ENCODE results near the gene PPP1R8.
"Not testable (repeated sequence)": the region's sequence is repeated elsewhere in the genome, so short reads cannot be mapped to it uniquely, and the experiment has no call there.

PPP1R8 gene

DNA sequence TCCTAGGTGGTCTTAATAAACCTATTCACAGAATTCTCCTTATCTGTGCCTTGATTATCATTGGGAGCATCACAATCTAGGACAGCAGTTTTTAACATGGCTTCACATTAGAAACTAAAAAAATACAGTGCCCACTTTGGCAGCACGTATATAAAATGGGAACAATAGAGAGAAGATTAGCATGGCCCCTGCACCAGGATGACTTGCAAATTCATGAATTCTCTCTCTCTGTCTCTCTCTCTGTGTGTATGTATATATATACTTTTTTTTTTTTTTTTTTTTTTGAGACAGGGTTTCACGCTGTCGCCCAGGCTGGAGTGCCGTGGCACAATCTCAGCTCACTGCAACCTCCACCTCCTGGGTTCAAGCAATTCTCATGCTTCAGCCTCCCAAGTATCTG, 6.2 kb upstream of the PPP1R8 start:
- H3K9me3 Mint-ChIP-seq: no peaks in the 10 kb centered on the region
- no peaks in the 10 kb centered on the region for H3K4me1 Mint-ChIP-seq
- no peak overlapping the region for H3K4me3 Mint-ChIP-seq
- H3K27ac Mint-ChIP-seq: no peak overlapping the region
- peaks cover 12% of the 10 kb centered on the region for H3K36me3 Mint-ChIP-seq (ENCODE audit: low read depth)
- no peaks in the 10 kb centered on the region for H3K27me3 Mint-ChIP-seq (ENCODE audit: low read depth)
- TF ChIP-seq CTCF (IDR thresholded peaks at IDR 0.05; ENCODE audit: unreplicated experiment in 3 of 3): no peak

GRCh38 chr1:27829339-27829960, 1.1 kb upstream of the PPP1R8 start:
- not testable (repeated sequence) for H3K27me3 Mint-ChIP-seq (ENCODE audit: low read depth); H3K9me3 Mint-ChIP-seq
- peak overlapping the region; percentile 69 to 96 (median 95) for H3K4me3 Mint-ChIP-seq
- H3K4me1 Mint-ChIP-seq: peaks cover 15% of the 10 kb centered on the region
- peaks cover 12% of the 10 kb centered on the region for H3K36me3 Mint-ChIP-seq (ENCODE audit: low read depth)
- peak overlapping the region; percentile 98 to 99 (median 98) for H3K27ac Mint-ChIP-seq

- peak overlapping the region; percentile 98 to 99 (median 98) for H3K27ac Mint-ChIP-seq
- H3K4me1 Mint-ChIP-seq: peaks cover 15% of the 10 kb centered on the region
- TF ChIP-seq CTCF (IDR thresholded peaks at IDR 0.05; ENCODE audit: unreplicated experiment in 3 of 3): no peak
- H3K4me3 Mint-ChIP-seq: peak overlapping the region; percentile 95 to 96 (median 95)
- H3K27me3 Mint-ChIP-seq (ENCODE audit: low read depth): no peaks in the 10 kb centered on the region
- no peaks in the 10 kb centered on the region for H3K9me3 Mint-ChIP-seq
- H3K36me3 Mint-ChIP-seq (ENCODE audit: low read depth): peaks cover 21% of the 10 kb centered on the region
These were observed 1.2 kb downstream of the PPP1R8 start for GRCh38 chr1:27831568-27832410.

DNA sequence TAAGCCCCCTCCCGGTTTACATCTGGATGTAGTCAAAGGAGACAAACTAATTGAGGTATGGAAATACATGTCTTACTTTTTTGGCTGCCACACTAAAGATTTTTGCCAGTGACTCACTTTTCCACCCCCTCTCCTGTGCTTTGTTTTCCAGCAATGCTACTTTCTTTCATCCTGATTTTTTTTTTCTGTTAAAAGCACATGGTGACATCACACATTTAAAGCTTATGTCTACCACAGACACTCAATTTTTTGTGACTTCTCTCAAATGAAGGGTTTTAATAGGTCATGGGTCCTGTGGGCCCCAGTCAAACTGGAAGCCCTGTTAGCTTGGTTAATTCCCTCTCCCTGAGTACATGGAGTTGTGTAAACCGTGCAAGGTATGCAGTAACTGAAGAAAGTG, 2.2 kb downstream of the PPP1R8 start:
- no peak overlapping the region for H3K27ac Mint-ChIP-seq
- peaks cover 15% of the 10 kb centered on the region for H3K4me1 Mint-ChIP-seq
- H3K9me3 Mint-ChIP-seq: no peaks in the 10 kb centered on the region

DNA sequence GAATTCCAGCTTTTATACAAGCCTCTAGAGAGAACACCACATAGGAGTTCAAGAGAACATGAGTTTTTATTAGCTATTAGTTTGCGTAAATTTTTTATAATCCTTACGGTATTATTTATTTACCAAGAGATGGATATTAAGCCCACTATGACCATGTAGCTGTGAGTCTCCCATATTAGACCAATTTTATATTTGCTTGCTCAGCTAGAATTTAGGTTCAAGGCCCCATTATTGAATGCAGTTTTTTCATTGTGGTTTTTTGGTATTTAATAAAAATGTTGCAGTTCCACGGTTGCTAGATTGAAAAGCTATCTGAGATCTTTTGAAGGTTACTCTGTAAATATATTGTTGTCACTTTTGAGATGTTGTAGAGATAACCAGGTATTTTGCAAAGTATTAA, 2.9 kb downstream of the PPP1R8 start:
- Mint-ChIP-seq H3K36me3 (ENCODE audit: low read depth) (peaks cover 21% of the 10 kb centered on the region), H3K27ac (no peak overlapping the region), H3K4me3 (peak overlapping the region in 1 of 3 experiments; percentile 30), H3K4me1 (peaks cover 15% of the 10 kb centered on the region), H3K27me3 (ENCODE audit: low read depth) (no peaks in the 10 kb centered on the region), H3K9me3 (no peaks in the 10 kb centered on the region)
- TF ChIP-seq CTCF (IDR thresholded peaks at IDR 0.05; ENCODE audit: unreplicated experiment in 3 of 3): no peak

More for the DNA sequence above, 2.2 kb downstream of the PPP1R8 start:
- Mint-ChIP-seq H3K4me3 (peak overlapping the region; percentile 95 to 96 (median 95)), H3K36me3 (ENCODE audit: low read depth) (peaks cover 21% of the 10 kb centered on the region), H3K27me3 (ENCODE audit: low read depth) (no peaks in the 10 kb centered on the region)
- TF ChIP-seq CTCF (IDR thresholded peaks at IDR 0.05; ENCODE audit: unreplicated experiment in 3 of 3): no peak

DNA sequence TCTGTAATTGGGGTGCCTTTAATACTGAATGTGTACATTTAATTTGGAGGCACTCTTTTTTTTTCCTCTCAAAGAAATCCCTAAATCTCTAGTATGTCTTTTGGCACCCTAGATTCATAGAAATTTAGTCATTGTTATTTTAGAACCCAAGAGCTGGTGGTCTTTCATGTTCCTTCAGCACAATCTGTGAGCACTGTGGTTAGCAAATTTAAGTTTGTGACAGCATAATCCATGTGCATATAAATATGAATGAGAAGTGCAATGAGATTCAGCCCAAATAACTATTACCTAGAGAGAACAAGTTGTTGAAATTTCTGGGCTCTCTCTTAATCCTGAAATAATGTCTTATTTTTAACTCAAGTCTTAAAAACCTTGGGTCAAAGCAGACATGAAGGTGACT, 4.5 kb downstream of the PPP1R8 start:
- Mint-ChIP-seq H3K9me3 (no peaks in the 10 kb centered on the region), H3K4me3 (no peak overlapping the region), H3K4me1 (peaks cover 15% of the 10 kb centered on the region), H3K36me3 (ENCODE audit: low read depth) (peaks cover 33% of the 10 kb centered on the region), H3K27me3 (ENCODE audit: low read depth) (no peaks in the 10 kb centered on the region), H3K27ac (no peak overlapping the region)
- no peak for TF ChIP-seq CTCF (IDR thresholded peaks at IDR 0.05; ENCODE audit: unreplicated experiment in 3 of 3)
